Activated T-helper 1 cell treated with anti-CD3 and anti-CD28 coated beads, Interleukin-12 subunit alpha, Interleukin-12 subunit beta, Interleukin-2, Interleukin-4 antibody, amounts not matched to agents 30 ng/mL and 10 ng/mL and 1 ng/mL, durations not matched to agents 14 hours and 24 hours and 36 hours (primary cell): ENCODE measurements around the gene RGL3. TPM values are rescaled to one million over a fixed set of nuclear protein-coding genes. Genes with fewer than 3 reads are reported as not detected.
"Not testable (repeated sequence)": the region's sequence is repeated elsewhere in the genome, so short reads cannot be mapped to it uniquely, and the experiment has no call there.

Experiments
- DNase-seq: peaks from one replicate; pipeline ENCODE4 v3.0.0; 2021; ENCODE audit warnings: low spot score
- H3K27ac Mint-ChIP-seq: one replicate; pipeline ENCODE4 v1.8.0; 2021; ENCODE audit warnings: mild to moderate bottlenecking, mixed read lengths
- H3K27me3 Mint-ChIP-seq: one replicate; pipeline ENCODE4 v1.8.0; 2022; ENCODE audit warnings: mild to moderate bottlenecking, moderate library complexity, mixed read lengths; ENCODE audit not compliant: insufficient read depth
- H3K36me3 Mint-ChIP-seq: one replicate; pipeline ENCODE4 v1.8.0; 2021; ENCODE audit warnings: low read depth, mixed read lengths
- H3K4me1 Mint-ChIP-seq: one replicate; pipeline ENCODE4 v1.8.0; 2021; ENCODE audit warnings: low read depth, mixed read lengths
- H3K4me3 Mint-ChIP-seq: one replicate; pipeline ENCODE4 v1.8.0; 2021; ENCODE audit warnings: mild to moderate bottlenecking, moderate library complexity, mixed read lengths
- H3K9me3 Mint-ChIP-seq: one replicate; pipeline ENCODE4 v1.8.0; 2021; ENCODE audit warnings: mixed read lengths
- intact Hi-C: fragments of 100-400 bp; cut with micrococcal nuclease; formaldehyde crosslinking; loops from one replicate; pipeline ENCODE4 v1.15.1; 2024
- total RNA-seq: library from RNA; stranded (reverse); gene quantifications from 2 replicates; pipeline ENCODE4 v1.2.3, GENCODE V29; 2022

Gene RGL3
- total RNA-seq, 1 donor from 2014 or later = not detected

DNA sequence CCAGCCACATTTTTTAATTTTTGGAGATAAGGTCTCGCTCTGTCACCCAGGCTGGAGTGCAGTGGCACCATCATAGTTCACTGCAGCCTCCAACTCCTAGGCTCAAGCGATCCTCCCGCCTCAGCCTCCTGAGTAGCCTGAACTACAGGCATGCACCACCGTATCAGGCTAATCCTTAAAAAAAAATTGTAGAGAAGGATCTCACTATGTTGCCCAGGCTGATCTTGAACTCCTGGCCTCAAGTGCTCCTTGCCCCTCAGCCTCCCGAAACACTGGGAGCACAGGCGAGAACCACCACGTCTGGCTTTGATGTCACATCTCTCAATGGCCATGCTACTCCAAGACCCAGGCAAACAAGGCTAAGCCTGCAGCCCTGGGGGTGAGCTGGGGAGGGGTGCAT lies 37.5 kb upstream of the RGL3 start:
- no peaks in the 10 kb centered on the region for H3K9me3 Mint-ChIP-seq

GRCh38 chr19:11455233-11455554 lies 36.1 kb upstream of the RGL3 start:
- H3K36me3 Mint-ChIP-seq, H3K9me3 Mint-ChIP-seq, H3K4me3 Mint-ChIP-seq, intact Hi-C loops, H3K27ac Mint-ChIP-seq, DNase-seq, H3K27me3 Mint-ChIP-seq, H3K4me1 Mint-ChIP-seq: not testable (repeated sequence)

More for the DNA sequence above, 37.5 kb upstream of the RGL3 start:
- H3K4me1 Mint-ChIP-seq = no peaks in the 10 kb centered on the region
- H3K4me3 Mint-ChIP-seq = no peak overlapping the region
- DNase-seq = no peak
- no peak overlapping the region for H3K27ac Mint-ChIP-seq
- intact Hi-C loops = no loop called here
- H3K27me3 Mint-ChIP-seq = peaks cover 8% of the 10 kb centered on the region
- H3K36me3 Mint-ChIP-seq = no peaks in the 10 kb centered on the region

DNA sequence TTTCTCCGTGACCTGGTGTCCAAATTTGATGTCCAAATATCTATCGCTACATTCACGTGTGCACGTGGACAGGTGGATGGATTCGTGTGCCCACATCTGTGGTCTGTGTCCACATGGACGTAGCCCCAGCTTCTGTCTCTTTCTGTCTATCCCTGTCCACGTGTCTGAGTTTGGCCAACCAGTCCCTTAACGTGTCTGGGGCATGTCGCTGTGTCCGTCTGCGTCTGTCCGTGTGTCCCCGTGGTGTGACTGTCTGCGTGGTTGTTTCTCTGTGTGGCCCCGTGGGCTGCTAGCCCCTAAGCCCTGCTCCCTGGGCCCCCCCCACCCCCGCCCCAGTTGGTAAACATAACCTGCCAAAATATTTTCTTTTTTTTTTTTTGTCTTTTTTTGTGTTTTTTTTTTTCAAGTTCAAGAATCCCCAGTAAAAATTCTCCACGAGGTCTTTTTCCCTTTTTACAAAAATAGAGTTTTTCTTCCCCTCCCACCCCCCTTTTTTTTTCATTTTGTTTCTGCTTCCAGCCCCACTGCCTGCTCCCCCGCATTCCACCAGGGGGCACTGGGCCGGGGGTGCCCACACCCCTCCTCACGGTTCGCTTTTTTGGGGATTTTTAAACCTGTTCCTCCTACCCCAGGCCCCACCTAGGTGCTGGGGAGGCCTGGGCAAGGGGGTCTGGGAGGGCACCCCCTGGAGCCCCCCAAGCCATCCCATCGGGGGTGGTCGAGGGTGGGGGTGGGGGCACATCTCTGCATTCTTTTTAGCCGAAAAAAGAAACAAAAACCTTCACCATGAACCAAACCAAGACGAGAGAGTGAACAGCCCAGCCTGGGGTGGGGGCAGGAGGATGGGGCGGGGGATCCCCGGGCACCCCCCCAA lies 34.6 kb upstream of the RGL3 start:
- Mint-ChIP-seq H3K27ac (no peak overlapping the region), H3K4me1 (no peaks in the 10 kb centered on the region), H3K27me3 (peaks cover 5% of the 10 kb centered on the region), H3K4me3 (no peak overlapping the region), H3K9me3 (no peaks in the 10 kb centered on the region), H3K36me3 (peaks cover 5% of the 10 kb centered on the region)
- no peak for DNase-seq
- intact Hi-C loops = no loop called here

- no peak for DNase-seq
- peaks cover 5% of the 10 kb centered on the region for H3K36me3 Mint-ChIP-seq
- peaks cover 2% of the 10 kb centered on the region for H3K27me3 Mint-ChIP-seq
- no peak overlapping the region for H3K27ac Mint-ChIP-seq
- H3K4me3 Mint-ChIP-seq = no peak overlapping the region
- intact Hi-C loops = no loop called here
- H3K4me1 Mint-ChIP-seq = no peaks in the 10 kb centered on the region
- no peaks in the 10 kb centered on the region for H3K9me3 Mint-ChIP-seq
These were observed 33.7 kb upstream of the RGL3 start for GRCh38 chr19:11452620-11453310.

- Mint-ChIP-seq H3K4me3 (no peak overlapping the region), H3K27me3 (peaks cover 2% of the 10 kb centered on the region), H3K36me3 (peaks cover 5% of the 10 kb centered on the region), H3K27ac (no peak overlapping the region), H3K4me1 (no peaks in the 10 kb centered on the region), H3K9me3 (no peaks in the 10 kb centered on the region)
- no peak for DNase-seq
- intact Hi-C loops = no loop called here
These were observed 32.9 kb upstream of the RGL3 start for GRCh38 chr19:11451871-11452619.

GRCh38 chr19:11451327-11451870 lies 32.3 kb upstream of the RGL3 start:
- intact Hi-C loops = no loop called here
- Mint-ChIP-seq H3K36me3 (peaks cover 5% of the 10 kb centered on the region), H3K4me3 (no peak overlapping the region), H3K27me3 (peaks cover 2% of the 10 kb centered on the region), H3K4me1 (no peaks in the 10 kb centered on the region), H3K27ac (no peak overlapping the region), H3K9me3 (no peaks in the 10 kb centered on the region)
- no peak for DNase-seq

DNA sequence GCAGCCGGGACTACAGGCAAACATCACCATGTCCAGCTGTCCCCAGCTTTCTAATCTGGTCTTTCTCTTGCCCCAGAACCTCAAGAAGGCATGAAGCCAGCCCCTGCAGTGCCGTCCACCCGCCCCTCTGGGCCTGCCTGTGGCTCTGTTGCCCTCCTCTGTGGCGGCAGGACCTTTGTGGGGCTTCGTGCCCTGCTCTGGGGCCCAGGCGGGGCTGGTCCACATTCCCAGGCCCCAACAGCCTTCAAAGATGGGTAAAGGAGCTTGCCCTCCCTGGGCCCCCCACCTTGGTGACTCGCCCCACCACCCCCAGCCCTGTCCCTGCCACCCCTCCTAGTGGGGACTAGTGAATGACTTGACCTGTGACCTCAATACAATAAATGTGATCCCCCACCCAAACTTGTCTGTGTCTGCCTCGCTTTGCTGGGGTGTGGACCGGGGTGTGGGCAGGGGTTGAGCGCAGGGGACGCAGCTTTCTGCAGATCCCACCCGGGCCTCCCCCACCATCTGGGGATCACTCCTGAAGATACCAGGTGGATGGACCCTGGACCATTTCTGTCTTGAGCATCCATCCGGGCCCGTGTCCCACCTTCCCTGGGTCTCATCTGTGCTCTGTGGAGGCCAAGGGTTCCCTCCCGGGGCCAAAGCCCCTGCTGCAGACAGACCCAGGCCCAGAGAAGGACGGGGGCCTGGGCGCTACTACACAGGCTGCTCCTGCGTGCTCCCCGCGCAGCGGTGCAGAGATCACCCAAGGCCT lies 31.6 kb upstream of the RGL3 start:
- H3K4me1 Mint-ChIP-seq = no peaks in the 10 kb centered on the region
- H3K27me3 Mint-ChIP-seq = peaks cover 2% of the 10 kb centered on the region
- no peaks in the 10 kb centered on the region for H3K9me3 Mint-ChIP-seq
- DNase-seq = no peak
- intact Hi-C loops = no loop called here
- no peak overlapping the region for H3K27ac Mint-ChIP-seq
- peaks cover 5% of the 10 kb centered on the region for H3K36me3 Mint-ChIP-seq
- H3K4me3 Mint-ChIP-seq = no peak overlapping the region

GRCh38 chr19:11448923-11449554 lies 29.9 kb upstream of the RGL3 start:
- intact Hi-C loops = no loop called here
- Mint-ChIP-seq H3K36me3 (peaks cover 12% of the 10 kb centered on the region), H3K4me1 (no peaks in the 10 kb centered on the region), H3K27ac (no peak overlapping the region), H3K27me3 (no peaks in the 10 kb centered on the region), H3K9me3 (no peaks in the 10 kb centered on the region), H3K4me3 (no peak overlapping the region)
- DNase-seq = no peak

- no peaks in the 10 kb centered on the region for H3K4me1 Mint-ChIP-seq
- H3K36me3 Mint-ChIP-seq = peaks cover 14% of the 10 kb centered on the region
- no peak overlapping the region for H3K27ac Mint-ChIP-seq
- intact Hi-C loops = no loop called here
- H3K27me3 Mint-ChIP-seq = no peaks in the 10 kb centered on the region
- H3K9me3 Mint-ChIP-seq = no peaks in the 10 kb centered on the region
- DNase-seq = no peak
- no peak overlapping the region for H3K4me3 Mint-ChIP-seq
These were observed 29.3 kb upstream of the RGL3 start for GRCh38 chr19:11448410-11448809.

GRCh38 chr19:11447347-11448262 lies 28.5 kb upstream of the RGL3 start:
- H3K9me3 Mint-ChIP-seq = no peaks in the 10 kb centered on the region
- H3K4me1 Mint-ChIP-seq = no peaks in the 10 kb centered on the region
- intact Hi-C loops = no loop called here
- no peak for DNase-seq
- H3K36me3 Mint-ChIP-seq = peaks cover 14% of the 10 kb centered on the region
- H3K4me3 Mint-ChIP-seq = no peak overlapping the region
- H3K27ac Mint-ChIP-seq = no peak overlapping the region
- no peaks in the 10 kb centered on the region for H3K27me3 Mint-ChIP-seq

DNA sequence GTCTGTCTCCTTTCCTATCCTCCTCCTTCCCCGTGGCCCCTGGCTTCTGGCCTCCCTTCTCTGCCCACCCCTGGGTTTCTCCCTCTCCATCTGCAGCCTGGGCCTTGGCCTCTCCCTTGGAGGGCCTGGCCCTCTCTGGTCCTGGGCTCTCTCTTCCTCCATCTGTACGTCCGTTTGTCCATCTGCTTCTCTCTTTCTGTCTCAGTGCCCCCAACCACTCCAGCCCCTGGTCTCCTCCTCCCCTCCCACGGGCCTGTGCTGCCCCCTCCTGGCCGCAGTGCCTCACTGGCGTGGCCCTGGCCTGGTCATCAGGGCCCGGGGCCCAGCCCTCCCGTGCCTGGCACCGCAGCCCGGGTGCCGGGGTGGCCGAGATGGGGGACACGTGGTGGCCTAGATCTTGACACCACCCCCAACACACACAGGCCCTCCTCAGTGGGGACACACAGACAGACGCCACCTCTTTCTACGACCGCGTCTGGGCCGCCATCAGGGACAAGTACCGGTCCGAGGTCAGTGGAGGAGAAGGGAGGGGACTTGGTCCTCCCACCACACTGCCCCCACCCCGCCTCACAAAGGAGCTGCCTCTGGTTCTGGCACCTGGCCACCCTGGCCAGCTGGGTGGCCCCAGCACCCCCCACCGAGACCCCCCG lies 27.7 kb upstream of the RGL3 start:
- intact Hi-C loops = no loop called here
- no peak overlapping the region for H3K4me3 Mint-ChIP-seq
- peaks cover 19% of the 10 kb centered on the region for H3K36me3 Mint-ChIP-seq
- no peaks in the 10 kb centered on the region for H3K4me1 Mint-ChIP-seq
- no peaks in the 10 kb centered on the region for H3K27me3 Mint-ChIP-seq
- H3K27ac Mint-ChIP-seq = no peak overlapping the region
- DNase-seq = no peak
- H3K9me3 Mint-ChIP-seq = no peaks in the 10 kb centered on the region
